Hepatocyte (in vitro differentiated cells): ENCODE results near the gene MTFP1. TPM values are rescaled to one million over a fixed set of nuclear protein-coding genes. Genes with fewer than 3 reads are reported as not detected.
A peak's percentile ranks its signal among the peaks of the same experiment; 100 is the strongest.

Source experiments
- DNase-seq: peaks from one replicate; pipeline ENCODE4 v3.0.0-alpha.2; 2016; ENCODE audit warnings: low spot score
- H2AFZ ChIP-seq: fragments of 200-600 bp; sonication (generic); 2 replicates; pipeline ENCODE4 v1.6.0; 2016; ENCODE audit warnings: antibody characterized with exemption, mild to moderate bottlenecking
- H3K27ac ChIP-seq: fragments of 200-600 bp; sonication (generic); 2 replicates; pipeline ENCODE4 v1.5.1; 2016; ENCODE audit warnings: mild to moderate bottlenecking
- H3K27me3 ChIP-seq: fragments of 200-600 bp; sonication (generic); 2 replicates; pipeline ENCODE4 v1.6.1; 2016
- H3K36me3 ChIP-seq: fragments of 200-600 bp; sonication (generic); replicated peaks from 2 replicates; pipeline ENCODE4 v1.5.1; 2016; ENCODE audit warnings: low read depth; ENCODE audit not compliant: insufficient read depth
- H3K4me1 ChIP-seq: fragments of 200-600 bp; sonication (generic); 2 replicates; pipeline ENCODE4 v1.5.1; 2016; ENCODE audit warnings: mild to moderate bottlenecking, moderate library complexity; ENCODE audit not compliant: insufficient read depth
- H3K4me2 ChIP-seq: fragments of 200-600 bp; sonication (generic); 2 replicates; pipeline ENCODE4 v1.6.0; 2016
- H3K4me3 ChIP-seq: fragments of 200-600 bp; sonication (generic); 2 replicates; pipeline ENCODE4 v1.5.1; 2016; ENCODE audit warnings: mild to moderate bottlenecking
- H3K79me2 ChIP-seq: fragments of 200-600 bp; sonication (generic); 2 replicates; pipeline ENCODE4 v1.6.0; 2017; ENCODE audit warnings: mild to moderate bottlenecking
- H3K9me2 ChIP-seq: fragments of 200-600 bp; sonication (generic); replicated peaks from 2 replicates; pipeline ENCODE4 v1.6.0; 2017; ENCODE audit warnings: mild to moderate bottlenecking; ENCODE audit not compliant: insufficient read depth
- H3K9me3 ChIP-seq: fragments of 200-600 bp; sonication (generic); 2 replicates; pipeline ENCODE4 v1.5.1; 2016; ENCODE audit warnings: low read depth, mild to moderate bottlenecking
- H4K20me1 ChIP-seq: fragments of 200-600 bp; sonication (generic); 2 replicates; pipeline ENCODE4 v1.6.0; 2016; ENCODE audit warnings: mild to moderate bottlenecking; ENCODE audit not compliant: insufficient read depth, poor library complexity, severe bottlenecking
- CTCF ChIP-seq: fragments of 200-600 bp; sonication (generic); IDR thresholded peaks from 2 replicates; pipeline ENCODE4 v1.5.1; 2016; ENCODE audit warnings: antibody characterized with exemption, mild to moderate bottlenecking; ENCODE audit not compliant: poor library complexity
- EZH2 ChIP-seq: fragments of 200-600 bp; sonication (generic); IDR thresholded peaks from 2 replicates; pipeline ENCODE4 v1.6.1; 2016; ENCODE audit warnings: antibody characterized with exemption, mild to moderate bottlenecking, borderline replicate concordance
- EZH2phosphoT487 ChIP-seq: fragments of 200-600 bp; sonication (generic); IDR thresholded peaks from one replicate; pipeline ENCODE4 v1.6.1; 2018; ENCODE audit warnings: antibody characterized with exemption, mild to moderate bottlenecking, low read depth, moderate library complexity; ENCODE audit not compliant: unreplicated experiment, severe bottlenecking
- WGBS: methylation state at CpG from one replicate; pipeline ENCODE4 v1.1.6; 2016; ENCODE audit warnings: low lambda C conversion rate; ENCODE audit errors: missing lambda C conversion rate; 5-methylcytosine and 5-hydroxymethylcytosine counted together
- polyA plus RNA-seq: library from polyadenylated mRNA; unstranded; fragments of >200 nt; fragmentation: Nextera tagmentation; extraction: Ambion mirVana; gene quantifications from 2 replicates; pipeline ENCODE4 v1.2.1, GENCODE V29; 2016
- total RNA-seq: library from RNA; depleted of rRNA; stranded (reverse); fragments of >200 nt; gene quantifications from 2 replicates; pipeline ENCODE4 v1.2.3, GENCODE V29; 2014

The MTFP1 gene
- total and polyA plus RNA-seq, 2 experiments from 2014 or later, result 16.3 to 22.3 TPM

GRCh38 chr22:30453731-30454510, 28.4 kb downstream of the MTFP1 start:
- no peak overlapping the region for H3K4me2 ChIP-seq
- no peaks in the 10 kb centered on the region for H3K79me2 ChIP-seq
- DNase-seq, result no peak
- no peaks in the 10 kb centered on the region for H4K20me1 ChIP-seq
- no peak overlapping the region for H2AFZ ChIP-seq
- no peaks in the 10 kb centered on the region for H3K4me1 ChIP-seq
- H3K9me3 ChIP-seq, result no peaks in the 10 kb centered on the region
- no peaks in the 10 kb centered on the region for H3K27me3 ChIP-seq
- TF ChIP-seq CTCF (peak; percentile 12), EZH2phosphoT487 (no peak)
- H3K9me2 ChIP-seq, result no peaks in the 10 kb centered on the region
- no peaks in the 10 kb centered on the region for H3K36me3 ChIP-seq
- H3K4me3 ChIP-seq, result no peak overlapping the region
- no peak overlapping the region for H3K27ac ChIP-seq
- WGBS, result 79% methylated on average over 6 of the region's 6 CpGs

- 91% methylated on average over 8 of the region's 8 CpGs for WGBS
These were observed 29.7 kb downstream of the MTFP1 start for GRCh38 chr22:30455075-30455840.

GRCh38 chr22:30457981-30458380, 32.4 kb downstream of the MTFP1 start:
- no peak for TF ChIP-seq EZH2phosphoT487
- TF ChIP-seq CTCF, result no peak
- TF ChIP-seq EZH2, result no peak
- Histone ChIP-seq H3K9me3 (no peaks in the 10 kb centered on the region), H3K79me2 (no peaks in the 10 kb centered on the region), H3K4me1 (no peaks in the 10 kb centered on the region), H3K27me3 (no peaks in the 10 kb centered on the region), H3K4me2 (no peak overlapping the region), H3K4me3 (no peak overlapping the region), H3K36me3 (no peaks in the 10 kb centered on the region), H4K20me1 (no peaks in the 10 kb centered on the region), H3K27ac (no peak overlapping the region), H2AFZ (no peak overlapping the region), H3K9me2 (no peaks in the 10 kb centered on the region)
- no peak for DNase-seq
- 73% methylated on average over 8 of the region's 8 CpGs for WGBS

More at GRCh38 chr22:30455075-30455840, 29.7 kb downstream of the MTFP1 start:
- Histone ChIP-seq H3K4me2 (no peak overlapping the region), H4K20me1 (no peaks in the 10 kb centered on the region), H3K9me2 (no peaks in the 10 kb centered on the region), H2AFZ (no peak overlapping the region), H3K36me3 (no peaks in the 10 kb centered on the region), H3K27me3 (no peaks in the 10 kb centered on the region), H3K4me3 (no peak overlapping the region), H3K9me3 (no peaks in the 10 kb centered on the region), H3K4me1 (no peaks in the 10 kb centered on the region), H3K27ac (no peak overlapping the region), H3K79me2 (no peaks in the 10 kb centered on the region)
- DNase-seq, result no peak
- TF ChIP-seq EZH2, result no peak
- TF ChIP-seq EZH2phosphoT487, result no peak
- no peak for TF ChIP-seq CTCF
